ENCODE data around the gene FAM171A2. TPM values are rescaled to one million over a fixed set of nuclear protein-coding genes. Genes with fewer than 3 reads are reported as not detected.
"Not testable (repeated sequence)": the region's sequence is repeated elsewhere in the genome, so short reads cannot be mapped to it uniquely, and the experiment has no call there.

FAM171A2 gene
- total RNA-seq, 1 donor from 2014 or later, result 6.1 TPM

GRCh38 chr17:44383861-44384260 lies 20.2 kb upstream of the FAM171A2 start:
- no peak for DNase-seq (ENCODE audit: low read depth, low spot score)

DNA sequence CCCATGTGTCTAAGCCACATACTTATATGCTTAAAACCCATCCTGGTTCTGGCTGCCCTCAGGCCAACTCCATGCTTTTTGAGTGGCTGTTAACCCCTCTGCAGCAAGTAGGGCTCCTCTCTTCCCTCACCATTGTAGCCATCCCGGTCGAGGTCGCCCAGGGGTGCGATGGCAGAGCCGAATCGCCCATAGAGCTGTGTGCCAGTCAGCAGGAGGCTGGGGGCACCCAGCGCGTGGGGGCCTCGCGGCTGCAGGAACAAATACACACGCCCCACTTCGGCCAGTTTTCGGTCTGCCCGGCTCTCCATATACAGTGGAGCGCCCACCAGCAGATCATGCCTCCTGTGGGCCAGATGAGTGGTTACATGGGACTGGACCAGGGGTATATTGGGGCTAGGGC lies 19.7 kb upstream of the FAM171A2 start:
- no peak for DNase-seq (ENCODE audit: low read depth, low spot score)

- no peak for DNase-seq (ENCODE audit: low read depth, low spot score)
Observed at GRCh38 chr17:44382917-44383316, 19.3 kb upstream of the FAM171A2 start.

DNA sequence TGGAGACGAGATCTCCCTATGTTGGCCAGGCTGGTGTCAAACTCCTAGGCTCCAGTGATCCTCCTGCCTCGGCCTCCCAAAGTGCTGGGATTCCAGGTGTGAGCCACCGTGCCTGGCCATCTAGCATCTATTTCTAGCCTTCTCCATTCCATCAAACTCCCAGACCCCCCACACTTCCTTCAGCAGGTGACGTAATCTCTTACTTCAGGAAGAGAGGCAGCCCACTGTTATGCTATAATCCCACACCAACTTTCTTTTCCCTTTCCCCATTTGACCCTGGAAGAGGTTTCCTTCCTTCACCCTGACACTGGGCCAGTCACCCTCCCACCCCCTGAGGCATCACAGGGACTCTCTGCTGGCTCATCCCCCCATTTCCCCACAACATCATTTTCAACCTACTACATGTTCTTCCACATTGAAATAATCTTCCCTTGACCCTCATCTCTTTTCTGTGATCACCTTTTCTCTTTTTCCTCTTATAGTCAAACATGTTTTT lies 18.2 kb upstream of the FAM171A2 start:
- no peak for DNase-seq (ENCODE audit: low read depth, low spot score)

DNA sequence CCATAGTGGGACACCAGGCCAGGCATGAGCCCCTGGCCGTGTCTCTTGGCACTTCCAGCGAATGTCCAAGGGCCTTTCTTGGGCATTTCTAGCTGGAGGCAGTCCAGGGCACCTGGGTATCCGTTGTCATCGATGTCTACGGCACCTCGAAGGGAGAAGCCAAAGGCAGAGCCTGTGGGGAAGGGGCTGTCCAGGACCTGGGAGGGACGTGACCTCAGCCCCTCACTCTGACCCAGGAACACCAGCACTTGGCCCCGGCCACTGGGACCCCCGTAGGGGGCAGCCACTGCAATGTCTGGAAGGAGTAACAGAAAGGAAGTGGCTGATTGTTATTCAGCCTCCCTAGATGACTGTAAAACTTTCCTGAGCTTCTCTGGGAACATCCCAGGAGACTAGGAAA lies 17.1 kb upstream of the FAM171A2 start:
- no peak for DNase-seq (ENCODE audit: low read depth, low spot score)

DNA sequence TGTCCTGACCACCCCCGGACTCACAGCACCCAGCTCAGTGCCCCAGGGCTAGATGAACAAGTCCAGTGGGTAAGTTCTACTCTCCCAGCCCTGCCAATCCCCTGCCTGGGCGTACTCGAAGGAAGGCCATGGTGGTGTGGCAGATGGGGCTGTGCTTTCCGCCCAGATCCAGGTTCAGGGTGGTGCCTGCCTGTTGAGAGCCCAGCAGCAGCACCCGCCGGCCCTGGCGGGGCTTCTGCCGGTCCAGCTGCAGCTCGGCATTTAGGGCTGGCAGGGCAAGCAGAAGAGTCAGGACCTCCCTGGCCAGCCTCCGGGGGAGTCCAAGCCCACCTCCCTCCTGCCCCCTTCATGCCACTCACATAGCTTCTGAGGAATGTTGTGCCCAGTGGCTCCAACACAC lies 16.2 kb upstream of the FAM171A2 start:
- no peak for DNase-seq (ENCODE audit: low read depth, low spot score)

GRCh38 chr17:44378171-44378705 lies 14.6 kb upstream of the FAM171A2 start:
- no peak for DNase-seq (ENCODE audit: low read depth, low spot score)

GRCh38 chr17:44376779-44377178 lies 13.1 kb upstream of the FAM171A2 start:
- no peak for DNase-seq (ENCODE audit: low read depth, low spot score)

GRCh38 chr17:44376124-44376523 lies 12.5 kb upstream of the FAM171A2 start:
- no peak for DNase-seq (ENCODE audit: low read depth, low spot score)

DNA sequence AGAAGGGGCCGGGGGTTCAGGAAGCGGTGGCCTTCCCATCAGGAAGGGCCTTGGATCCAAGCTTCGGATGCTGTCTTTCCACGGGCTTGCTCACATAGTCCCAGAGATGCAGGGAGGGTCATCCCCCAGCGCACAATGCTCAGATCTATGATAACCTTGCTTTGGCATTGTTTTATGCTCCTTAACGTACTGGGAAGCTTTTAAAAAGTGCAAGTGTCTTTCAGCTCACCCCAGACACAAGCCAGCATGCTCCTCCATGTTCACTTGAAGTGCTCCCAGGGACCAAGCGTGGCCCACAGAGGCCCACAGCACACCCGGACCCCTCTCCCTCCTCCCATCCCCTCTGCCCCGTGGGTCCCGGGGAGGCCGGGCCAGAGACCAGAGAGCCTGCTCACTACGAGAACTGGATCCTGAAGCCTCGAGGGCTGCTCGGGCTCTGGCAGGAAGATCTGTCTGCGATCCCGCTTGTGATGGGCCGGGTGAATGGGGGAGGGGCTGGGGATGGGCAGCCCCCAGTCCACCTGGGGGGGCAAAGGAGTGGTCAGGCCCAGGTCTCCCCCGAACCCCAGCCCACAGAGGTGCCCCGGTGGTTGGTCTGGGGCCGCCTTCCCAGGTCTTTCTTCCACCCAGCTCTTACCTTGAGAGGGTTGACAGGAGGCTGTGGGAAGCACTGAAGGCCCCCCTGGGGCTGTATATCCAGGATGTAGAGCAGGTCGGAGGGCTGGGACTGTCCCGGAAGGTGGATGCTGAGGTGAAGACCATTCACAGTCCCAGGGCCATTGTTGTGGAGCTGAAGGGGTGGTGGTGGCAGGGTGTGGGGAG lies 11.8 kb upstream of the FAM171A2 start:
- DNase-seq (ENCODE audit: low read depth, low spot score), result no peak

DNA sequence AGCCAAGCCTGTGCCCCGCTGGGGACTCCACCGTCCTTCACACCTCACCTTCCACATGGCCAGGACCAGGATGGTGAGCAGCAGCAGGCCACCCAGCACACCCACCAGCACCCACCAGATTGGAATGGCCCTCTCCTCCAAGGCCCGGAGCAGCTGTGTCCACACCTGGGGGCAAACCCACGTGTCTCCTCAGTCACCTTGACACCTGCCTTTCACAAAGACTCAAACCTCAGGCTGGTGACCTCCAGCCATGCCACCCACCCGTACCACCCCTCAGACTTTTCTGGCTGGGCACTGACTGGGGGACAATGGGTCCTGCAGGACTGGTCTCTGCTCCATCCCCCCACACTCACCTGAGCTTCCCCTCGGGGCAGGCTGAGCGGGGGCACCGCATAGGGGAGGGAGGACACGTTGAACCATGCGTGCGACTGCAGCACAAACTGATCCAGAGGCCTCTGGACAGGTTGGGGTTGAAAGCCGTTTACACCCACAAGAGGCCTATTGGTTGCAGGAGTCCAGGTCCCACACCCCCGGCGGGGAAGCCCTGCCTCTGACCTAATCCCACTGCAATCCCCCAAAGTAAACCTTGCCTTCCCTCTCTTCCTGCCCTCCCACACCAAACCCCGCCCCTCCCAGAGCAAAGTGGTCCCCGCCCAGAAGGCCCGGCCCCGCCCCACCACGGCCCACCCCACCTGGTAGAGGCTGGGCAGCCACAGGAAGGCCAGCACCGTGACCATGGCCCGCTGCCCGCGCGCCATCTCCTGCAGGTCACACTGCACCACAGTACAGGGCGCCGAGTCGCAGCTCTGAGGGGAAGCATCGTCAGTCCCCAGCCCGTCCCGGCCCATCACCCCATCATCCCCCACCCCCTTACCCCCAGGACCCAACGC lies 10.9 kb upstream of the FAM171A2 start:
- no peak for DNase-seq (ENCODE audit: low read depth, low spot score)

DNA sequence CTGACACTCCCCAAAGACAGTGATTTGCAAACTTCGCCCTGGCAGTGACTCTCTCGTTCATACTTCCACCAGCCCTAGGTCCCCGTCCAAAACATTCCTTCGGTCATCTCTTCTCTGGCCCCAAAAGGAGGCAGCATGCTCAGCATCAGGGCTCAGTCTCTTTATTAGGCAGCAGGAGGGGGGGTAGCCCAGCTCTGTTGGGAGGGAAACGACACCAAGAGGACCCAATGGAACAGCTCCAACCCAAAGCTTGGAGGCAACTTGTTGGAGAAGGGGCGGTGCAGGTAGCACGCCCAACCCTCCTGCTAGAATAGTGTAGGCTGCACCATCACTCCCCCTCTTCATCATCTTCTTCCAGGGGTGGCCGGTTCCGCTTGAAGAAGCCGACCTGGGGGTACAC lies 8.4 kb upstream of the FAM171A2 start:
- DNase-seq (ENCODE audit: low read depth, low spot score), result no peak

DNA sequence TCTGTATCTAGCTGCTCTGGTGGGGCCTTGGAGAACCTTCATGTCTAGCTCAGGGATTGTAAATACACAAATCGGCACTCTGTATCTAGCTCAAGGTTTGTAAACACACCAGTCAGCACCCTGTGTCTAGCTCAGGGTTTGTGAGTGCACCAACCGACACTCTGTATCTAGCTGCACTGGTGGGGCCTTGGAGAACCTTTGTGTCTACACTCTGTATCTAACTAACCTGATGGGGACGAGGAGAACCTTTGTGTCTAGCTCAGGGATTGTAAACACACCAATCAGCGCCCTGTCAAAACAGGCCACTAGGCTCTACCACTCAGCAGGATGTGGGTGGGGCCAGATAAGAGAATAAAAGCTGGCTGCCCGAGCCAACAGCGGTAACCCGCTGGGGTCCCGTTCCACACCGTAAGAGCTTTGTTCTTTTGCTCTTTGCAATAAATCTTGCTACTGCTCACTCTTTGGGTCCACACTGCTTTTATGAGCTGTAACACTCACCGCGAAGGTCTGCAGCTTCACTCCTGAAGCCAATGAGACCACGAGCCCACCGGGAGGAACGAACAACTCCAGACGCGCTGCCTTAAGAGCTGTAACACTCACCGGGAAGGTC lies 5.9 kb upstream of the FAM171A2 start:
- not testable (repeated sequence) for DNase-seq (ENCODE audit: low read depth, low spot score)

DNA sequence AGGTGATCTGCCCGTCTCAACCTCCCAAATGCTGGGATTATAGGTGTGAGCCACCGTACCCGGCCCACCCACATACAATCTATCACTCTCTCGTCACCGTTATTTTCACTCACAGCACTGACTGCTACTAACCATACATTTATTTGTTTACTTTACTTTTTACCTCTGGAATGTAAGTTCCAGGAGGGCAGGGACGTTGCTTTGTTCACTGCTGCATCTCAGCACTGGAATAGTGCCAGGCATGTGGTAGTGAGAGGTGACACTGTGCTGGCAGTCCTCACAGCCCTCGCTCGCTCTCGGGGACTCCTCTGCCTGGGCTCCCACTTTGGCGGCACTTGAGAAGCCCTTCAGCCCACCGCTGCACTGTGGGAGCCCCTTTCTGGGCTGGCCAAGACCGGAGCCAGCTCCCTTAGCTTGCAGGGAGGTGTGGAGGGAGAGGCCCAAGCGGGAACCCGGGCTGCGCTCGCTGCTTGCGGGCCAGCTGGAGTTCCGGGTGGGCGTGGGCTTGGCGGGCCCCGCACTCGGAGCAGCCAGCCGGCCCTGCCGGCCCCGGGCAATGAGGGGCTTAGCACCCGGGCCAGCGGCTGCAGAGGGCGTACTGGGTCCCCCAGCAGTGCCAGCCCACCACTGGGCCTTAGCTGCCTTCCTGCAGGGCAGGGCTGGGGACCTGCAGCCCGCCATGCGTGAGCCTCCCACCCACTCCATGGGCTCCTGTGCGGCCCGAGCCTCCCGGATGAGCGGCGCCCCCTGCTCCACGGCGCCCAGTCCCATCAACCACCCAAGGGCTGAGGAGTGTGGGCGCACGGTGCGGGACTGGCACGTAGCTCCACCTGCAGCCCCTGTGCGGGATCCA lies 5.0 kb upstream of the FAM171A2 start:
- not testable (repeated sequence) for DNase-seq (ENCODE audit: low read depth, low spot score)

GRCh38 chr17:44367231-44367979 lies 3.8 kb upstream of the FAM171A2 start:
- no peak for DNase-seq (ENCODE audit: low read depth, low spot score)

DNA sequence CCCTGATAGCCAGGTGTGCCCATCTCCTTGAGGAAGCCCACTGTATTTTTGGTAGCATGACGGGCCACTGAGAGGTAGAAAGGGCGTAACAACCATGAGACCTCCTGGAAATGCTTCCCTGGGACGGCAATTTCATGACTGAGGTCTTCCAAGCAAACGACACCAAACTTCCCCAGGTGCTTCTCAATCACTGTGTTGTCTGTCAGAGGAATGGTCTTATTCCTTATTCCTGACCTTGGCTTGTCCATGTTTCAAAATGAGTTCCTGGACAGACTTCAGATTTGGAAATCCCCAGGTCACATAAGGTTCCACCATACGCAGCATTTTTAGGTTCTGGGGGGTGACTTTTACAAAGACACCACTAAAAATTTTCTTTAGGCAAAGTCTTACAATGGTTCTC lies 1.4 kb upstream of the FAM171A2 start:
- not testable (repeated sequence) for DNase-seq (ENCODE audit: low read depth, low spot score)

- no peak for DNase-seq (ENCODE audit: low read depth, low spot score)
Observed at GRCh38 chr17:44362949-44363612, 572 bp downstream of the FAM171A2 start.

DNA sequence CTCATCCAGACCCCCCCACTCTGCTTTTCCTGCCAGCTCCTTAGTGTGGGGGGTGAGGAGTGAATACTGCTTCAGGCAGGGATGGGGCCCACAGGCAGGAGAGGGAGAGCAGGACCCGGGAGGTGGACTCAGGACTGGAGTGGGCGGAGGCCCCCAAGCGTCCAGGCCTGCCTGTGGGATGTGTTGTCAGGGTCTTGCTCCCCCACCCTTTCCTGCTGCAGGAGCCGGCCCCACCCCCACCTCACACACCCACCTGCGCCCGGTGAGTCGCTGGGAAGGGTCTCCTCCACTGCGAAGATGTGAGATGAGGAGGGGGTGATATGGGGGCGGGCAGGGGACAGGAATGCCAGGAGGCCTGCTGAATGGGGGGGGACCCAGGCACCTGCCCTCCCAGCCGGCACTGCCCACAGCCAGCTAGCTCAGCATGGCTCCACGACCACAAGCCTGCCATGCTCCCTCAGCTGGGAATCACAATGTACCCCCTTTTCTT lies 1.1 kb downstream of the FAM171A2 start:
- DNase-seq (ENCODE audit: low read depth, low spot score), result no peak
